Stimulated activated CD8-positive, alpha-beta memory T cell treated with anti-CD3 and anti-CD28 coated beads, Interleukin-12 subunit alpha, Interleukin-12 subunit beta, amount 100 ng/mL, for 1 hour (primary cell): ENCODE data around the gene MIGA1.
A peak's percentile ranks its signal among the peaks of the same experiment; 100 is the strongest.
"Not testable (repeated sequence)": the region's sequence is repeated elsewhere in the genome, so short reads cannot be mapped to it uniquely, and the experiment has no call there.

Experiments
- DNase-seq: peaks from one replicate; pipeline ENCODE4 v3.0.0-alpha.2; 2020; ENCODE audit warnings: low read depth

The MIGA1 gene, protein sequence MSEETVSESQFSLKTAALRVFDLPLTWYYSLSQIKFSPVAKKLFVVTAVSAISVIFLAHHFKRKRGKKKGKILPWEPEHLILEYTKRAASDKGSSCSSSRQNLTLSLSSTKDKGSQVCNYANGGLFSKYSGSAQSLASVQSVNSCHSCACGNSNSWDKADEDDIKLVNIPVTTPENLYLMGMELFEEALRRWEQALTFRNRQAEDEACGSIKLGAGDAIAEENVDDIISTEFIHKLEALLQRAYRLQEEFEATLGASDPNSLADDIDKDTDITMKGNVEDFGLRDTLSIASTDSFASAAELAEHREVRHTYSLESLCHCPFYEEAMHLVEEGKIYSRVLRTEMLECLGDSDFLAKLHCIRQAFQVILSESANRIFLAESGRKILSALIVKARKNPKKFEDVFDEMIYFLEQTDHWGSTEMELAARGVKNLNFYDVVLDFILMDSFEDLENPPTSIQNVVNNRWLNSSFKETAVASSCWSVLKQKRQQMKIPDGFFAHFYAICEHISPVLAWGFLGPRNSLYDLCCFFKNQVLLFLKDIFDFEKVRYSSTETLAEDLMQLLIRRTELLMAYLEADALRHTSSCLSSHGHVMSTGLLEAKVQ

DNA sequence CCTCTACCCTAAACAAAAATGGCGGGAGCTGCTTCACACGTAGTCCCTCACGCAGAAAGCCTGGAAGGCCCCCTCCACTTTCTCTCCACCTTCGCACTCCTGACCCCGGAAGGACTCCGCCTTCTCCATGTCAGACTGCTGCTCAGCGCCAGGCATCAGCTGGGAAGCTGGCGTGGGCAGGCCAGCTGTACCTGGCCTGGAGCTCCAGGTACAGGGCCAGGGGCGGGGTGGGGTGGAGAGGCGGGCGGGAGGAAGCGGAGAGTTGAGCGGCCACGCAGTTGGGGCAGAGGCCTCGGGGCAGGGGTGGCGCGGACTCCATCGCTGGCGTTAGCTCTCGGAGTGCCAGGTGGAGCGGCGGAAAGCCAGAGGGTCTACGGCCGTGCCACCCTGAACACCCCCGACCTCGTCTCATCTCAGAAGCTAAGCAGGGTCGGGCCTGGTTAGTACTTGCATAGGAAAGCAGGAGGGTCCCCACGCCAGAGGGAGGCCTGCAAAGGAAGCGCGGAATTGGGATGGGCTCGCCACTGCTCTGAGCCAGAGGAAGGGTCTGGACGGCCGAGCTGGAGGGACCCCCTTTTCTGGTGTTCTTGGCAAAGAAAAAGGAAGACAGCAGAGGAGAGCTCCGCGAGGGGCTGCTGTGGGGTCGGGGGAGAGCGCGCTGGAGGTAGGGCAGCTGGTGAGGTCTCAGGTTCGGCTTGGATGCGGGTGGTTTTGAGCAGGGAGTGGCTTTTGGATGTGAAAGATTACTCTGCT lies at the start of gene MIGA1:
Gene MIGA1, plus strand, starts transcription at position 121 of the 753 bp plus-strand sequence. CDS start 3,604 bp downstream, outside the sequence.
- DNase-seq: peak; percentile 80

DNA sequence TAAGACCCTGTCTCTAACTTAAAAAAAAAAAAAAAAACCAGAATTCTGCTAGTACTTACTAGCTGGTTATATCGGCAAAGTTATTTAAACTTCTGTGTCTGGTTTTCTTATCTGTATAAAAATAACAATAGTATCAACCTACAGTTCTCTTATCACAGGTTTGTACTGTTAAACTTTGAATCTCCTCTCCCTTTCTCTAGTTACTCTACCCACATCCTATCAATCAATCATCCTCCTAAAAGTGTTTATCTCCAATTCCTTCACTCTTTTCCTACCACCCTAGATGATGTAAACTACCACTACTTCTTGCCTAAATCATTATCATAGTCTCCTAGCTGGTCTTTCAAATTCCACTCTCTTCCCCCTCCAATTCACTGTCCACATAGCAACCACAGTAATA lies 47.4 kb upstream of the MIGA1 start:
- DNase-seq: no peak

DNA sequence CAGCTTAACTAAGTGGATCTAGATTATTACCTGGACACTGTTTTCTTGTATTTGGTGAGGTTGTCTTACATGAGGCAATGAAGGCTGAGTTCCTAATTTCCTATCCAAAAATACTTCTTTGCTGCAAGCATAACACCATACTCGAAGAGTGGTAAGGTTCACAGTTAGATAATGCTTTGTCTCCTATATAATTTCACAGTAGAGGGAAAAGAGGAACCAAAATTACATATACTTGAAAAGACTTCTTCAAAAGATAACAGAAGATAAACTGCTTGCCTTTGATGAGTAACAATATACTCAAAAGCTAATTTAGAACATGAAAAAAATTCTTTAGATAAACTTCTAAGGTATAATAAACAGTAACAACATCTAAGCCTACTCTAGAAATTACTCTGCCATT lies 40.2 kb upstream of the MIGA1 start:
- DNase-seq: no peak

DNA sequence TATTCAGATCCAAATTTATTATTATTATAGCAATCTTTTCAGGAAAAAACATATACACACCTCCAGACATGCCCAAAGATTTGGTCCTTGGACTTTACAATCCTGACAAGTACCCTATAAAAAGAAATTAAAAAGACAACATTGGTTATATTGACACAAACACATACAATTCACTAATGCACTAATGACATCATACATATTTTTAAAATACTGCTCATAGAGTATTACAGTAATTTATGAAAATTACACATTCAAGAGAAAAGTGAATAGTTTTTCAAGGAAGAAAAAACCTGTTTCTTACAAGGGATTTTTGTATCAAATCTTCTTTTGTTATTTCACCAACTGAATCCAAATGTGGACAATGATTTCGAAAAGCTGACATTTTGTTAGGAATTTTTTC lies 38.1 kb upstream of the MIGA1 start:
- DNase-seq: no peak

DNA sequence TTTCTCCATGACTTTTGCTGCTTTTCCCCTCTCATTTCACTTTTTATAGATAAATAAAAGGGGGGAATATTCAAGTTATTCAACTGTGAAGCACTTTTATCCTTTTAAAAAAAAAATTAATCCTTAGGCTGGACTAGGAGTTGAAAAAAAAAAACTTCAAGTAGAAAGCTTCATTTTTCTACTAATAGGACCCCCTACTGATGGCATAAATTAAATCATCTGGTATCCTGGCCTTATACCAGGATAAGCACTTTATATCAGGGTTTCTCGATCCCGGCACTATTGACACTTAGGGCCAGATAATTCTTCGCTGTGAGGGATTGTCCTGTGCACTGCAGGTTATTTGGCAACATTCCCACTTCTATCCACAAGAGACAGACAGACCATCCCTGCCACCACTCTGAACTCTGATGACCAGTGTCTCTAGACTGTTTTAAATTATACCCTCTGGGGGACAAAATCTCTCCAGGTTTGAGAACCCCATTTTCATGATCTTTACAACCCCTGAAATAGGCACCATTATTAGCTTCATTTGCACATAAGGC lies 37.4 kb upstream of the MIGA1 start:
- no peak for DNase-seq

DNA sequence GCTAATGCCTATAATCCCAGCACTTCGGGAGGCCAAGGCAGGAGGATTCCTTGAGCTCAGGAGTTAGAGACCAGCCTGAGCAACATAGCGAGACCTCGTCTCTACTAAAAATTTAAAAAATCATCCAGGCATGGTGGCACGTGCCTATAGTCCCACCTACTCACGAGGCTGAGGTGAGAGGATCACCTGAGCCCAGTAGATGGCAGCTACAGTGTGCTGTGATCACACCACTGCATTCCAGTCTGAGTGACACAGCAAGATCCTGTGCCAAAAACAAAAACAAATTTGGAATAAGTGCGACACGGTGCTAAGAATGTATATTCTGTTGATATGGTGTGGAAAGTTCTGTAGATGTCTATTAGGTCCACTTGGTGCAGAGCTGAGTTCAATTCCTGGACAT lies 34.9 kb upstream of the MIGA1 start:
- DNase-seq: no peak

DNA sequence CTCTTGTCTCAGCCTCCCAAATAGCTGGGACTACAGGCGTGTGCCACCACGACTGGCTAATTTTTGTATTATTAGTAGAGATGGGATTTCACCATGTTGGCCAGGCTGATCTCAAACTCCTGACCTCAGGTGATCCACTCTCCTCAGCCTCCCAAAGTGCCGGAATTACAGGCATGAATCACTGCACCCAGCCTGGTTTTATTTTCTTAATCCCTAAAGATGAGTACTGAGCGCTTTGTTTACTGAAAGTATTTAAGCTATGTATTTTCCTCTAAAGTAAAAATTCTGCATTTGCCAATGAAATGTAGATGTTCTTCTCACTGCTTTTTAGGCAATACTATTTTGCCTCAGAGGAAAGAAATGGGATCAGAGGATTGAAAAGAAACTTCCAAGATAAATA lies 30.0 kb upstream of the MIGA1 start:
- DNase-seq: not testable (repeated sequence)

DNA sequence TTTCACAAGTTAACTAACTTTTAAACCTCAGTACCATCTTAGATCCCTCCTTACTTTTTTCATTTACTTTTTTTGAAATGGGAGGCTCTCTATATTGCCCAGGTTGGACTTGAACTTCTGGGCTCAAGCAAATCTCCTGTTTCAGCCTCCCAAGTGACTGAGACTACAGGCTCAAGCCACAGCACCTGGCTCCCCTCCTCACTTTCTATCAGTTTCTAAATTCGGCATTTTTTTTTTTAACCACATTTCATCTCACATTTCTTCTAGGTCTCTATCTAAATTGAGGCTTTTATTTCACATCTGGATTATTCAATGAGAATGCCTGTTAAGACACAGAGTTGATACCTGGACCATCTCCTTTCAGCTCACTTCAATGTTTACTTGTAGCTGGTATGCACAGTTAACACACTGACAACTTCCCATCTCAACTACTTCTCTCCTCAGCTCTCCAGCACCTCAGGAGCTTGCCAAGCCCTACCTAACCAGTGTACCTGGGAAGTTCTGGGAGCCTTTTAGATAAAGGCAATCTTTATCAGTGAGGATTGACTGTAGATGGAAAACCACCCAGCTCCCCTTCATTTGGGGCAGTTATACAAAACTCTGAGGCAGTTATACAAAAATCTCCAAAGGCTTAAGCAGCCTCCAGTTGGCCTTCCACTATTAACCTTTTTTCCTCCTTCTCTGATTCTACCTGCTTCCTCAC lies 23.2 kb upstream of the MIGA1 start:
- no peak for DNase-seq

DNA sequence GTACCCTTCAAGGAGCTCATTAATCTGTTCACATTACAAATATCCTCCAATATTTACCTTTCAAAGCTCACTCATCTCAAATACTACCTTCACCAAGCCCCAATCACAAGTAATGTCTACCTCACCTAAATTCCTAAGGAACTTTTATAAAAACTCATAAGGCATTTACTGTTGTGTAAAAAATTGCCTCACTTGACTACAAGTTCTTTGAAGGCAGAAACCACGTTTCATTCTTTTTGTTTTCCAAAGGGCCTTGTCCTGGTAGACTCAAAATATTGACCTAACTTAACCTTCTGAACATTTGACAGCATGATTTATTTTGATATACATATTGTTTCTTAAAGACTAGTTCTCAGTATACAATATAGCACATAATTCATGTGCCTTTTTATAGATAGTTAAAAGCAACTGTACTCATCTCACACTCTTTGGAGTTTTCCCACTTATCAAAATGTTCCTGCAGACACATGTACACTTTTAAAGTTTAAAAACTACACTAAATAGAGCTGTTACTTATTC lies 22.3 kb upstream of the MIGA1 start:
- no peak for DNase-seq

DNA sequence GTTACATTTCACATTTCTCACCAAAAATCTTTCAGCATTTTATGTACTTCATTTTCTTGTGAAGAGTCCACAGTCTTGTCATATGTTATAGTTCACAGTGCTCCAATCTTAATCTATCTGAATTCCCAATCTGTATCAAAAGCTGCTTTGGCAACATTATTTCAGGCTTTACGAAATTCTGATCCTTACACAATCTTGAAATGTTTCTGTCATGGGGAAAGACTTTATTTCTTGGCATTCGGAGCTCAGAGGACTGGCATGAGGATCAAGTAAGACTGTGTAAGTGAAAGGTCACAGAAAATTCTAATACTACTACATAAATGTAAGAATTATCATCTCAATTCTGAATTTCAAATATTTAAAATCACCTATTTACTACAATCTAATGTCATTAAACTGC lies 21.8 kb upstream of the MIGA1 start:
- no peak for DNase-seq

DNA sequence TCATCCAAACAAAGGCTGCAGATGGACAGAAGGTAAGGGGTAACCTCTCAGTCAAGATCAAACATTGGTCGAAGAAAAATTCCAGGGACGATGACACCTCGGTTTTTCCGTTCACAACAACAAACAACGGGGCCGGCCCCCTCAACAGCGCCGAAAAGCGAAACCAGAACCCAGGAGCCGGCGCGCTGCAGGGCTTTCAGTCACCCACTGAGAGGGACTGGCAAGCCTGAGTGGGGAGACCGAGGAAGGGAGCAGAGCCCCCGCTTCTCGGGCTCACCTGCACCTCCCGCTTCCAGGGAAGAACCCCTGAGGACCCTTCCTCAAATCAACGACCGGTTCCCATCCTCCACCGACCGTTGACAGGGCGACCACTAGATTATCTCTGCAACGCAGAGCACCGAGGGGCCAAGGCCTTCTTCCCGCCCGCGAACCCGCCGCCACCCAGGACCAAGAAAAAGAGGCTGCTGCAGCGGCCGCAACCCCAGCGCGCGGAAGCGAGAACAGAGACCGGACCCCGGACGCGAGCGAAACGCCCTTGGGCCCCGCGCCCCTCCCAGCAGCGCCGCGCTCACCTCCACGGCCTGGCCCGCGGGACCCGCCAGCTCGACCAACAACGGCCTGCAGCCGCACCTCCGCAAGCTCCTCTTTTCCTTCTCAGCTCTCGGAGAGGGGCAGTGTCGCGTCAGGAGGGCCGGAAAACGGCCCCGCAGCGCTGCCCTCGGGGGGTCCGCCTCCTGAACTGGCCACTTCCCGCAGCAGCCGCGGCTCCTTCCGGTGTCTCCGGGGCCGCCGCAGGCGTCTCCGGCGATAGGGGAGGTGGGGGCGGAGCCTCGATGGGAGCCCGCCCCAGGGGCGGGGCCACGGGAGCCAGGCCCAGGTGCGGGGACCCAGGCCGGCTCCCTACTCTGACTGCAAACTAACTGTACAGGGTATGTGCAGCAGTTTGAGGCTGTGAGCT lies 20.1 kb upstream of the MIGA1 start, which contains the start of gene USP33:
Gene USP33, minus strand, starts transcription at position 782 of the 958 bp plus-strand sequence. CDS start 18,155 bp downstream, outside the sequence.
- peak; percentile 76 for DNase-seq

DNA sequence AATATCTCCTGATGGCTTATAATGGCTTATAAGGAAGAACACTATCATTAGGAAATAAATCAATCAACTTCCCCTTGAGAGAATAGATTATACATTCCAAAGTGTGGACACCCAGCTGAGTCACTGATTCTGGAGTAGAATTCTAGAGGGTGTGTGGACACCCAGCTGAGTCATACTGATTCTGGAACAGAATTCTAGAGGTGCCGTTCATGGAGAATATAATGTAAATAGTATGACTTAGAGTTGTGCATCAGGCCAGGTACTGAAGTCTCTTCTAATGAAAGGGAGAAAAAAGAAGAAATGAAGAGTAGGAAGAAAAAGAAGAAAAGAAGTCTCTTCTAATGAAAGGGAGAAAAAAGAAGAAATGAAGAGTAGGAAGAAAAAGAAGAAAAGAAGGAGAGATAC lies 17.4 kb upstream of the MIGA1 start:
- no peak for DNase-seq

DNA sequence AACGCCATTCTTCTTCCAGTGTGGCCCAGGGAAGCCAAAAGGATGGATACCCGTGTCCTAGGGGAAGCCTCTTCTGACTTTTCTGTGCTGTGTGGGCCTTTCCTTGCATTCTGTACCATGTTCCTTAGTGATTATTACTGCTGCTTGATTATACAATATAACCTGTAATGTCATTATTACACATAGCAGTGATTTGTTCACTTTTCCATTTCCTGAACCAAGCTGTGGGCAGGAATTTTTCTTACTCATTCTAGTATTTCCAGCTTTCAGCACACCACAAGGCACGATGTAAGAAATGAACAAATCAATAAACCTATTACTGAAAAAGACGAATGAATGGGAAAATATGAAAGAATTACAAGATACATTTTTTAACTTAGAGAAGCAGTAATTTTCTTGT lies 11.4 kb upstream of the MIGA1 start:
- no peak for DNase-seq

DNA sequence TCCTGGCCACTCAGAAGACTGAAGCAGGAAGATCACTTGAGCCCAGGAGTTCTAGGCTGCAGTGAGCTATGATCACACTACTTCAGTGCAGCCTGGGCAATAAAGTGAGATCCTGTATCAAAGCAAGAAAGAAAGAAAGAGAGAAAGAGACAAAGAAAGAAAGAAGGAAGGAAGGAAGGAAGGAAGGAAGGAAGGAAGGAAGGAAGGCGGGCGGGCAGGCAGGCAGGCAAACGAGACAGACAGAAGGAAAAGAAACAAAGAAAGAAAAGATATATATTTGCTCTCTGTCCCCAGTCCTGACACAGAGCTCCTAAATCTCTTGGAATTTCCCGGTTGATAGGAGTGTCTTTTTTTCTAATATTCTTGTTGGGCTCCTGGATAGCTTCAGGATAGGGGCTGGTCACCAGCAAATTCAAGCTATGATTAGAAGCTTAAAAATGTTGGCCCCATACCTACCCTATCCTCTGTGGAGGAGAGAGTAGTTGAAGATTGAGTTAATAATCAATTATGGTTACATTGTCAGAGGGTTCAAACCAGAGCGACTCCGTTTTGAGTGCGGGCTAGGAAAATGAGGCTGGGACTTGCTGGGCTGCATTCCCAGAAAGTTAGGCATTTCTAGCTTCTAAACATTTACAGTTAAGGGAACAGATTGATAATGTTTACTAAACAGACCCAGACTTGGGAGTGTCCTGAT lies 3.3 kb upstream of the MIGA1 start:
- no peak for DNase-seq

DNA sequence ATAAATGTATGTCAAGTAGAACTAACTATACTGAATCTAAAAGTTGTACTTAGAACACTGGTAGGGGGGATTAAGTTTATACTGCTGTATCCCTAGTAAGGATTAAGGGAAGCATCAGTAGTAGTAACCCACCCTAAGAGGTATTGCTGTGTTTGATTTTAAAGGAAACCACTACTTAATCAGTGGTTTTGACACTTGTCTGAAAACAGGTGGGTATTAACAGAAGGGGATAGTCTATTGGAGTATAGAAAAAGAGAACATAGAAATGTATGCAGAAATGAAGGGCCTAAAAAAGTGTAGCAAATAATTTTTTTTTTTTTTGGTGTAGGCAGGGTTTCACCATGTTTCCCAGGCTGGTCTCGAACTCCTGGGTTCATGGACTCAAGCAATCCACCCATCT lies 2.2 kb downstream of the MIGA1 start:
- no peak for DNase-seq

DNA sequence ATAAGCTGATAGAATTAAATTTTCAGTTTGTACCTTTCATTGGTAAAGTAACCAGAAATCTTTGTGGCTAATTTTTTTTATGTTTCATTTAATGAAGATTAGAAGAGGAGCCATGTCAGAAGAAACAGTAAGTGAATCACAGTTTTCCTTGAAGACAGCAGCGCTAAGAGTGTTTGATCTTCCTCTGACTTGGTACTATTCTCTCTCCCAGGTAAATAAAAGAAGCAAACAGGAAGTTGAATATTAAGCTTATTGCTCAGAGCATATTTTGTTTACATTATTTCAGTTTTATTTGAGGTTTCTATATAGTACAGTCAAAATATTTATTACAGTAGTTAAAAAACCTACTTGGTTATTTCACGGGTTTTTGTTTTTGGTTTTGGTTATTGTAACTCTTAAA lies 3.7 kb downstream of the MIGA1 start:
- DNase-seq: no peak

DNA sequence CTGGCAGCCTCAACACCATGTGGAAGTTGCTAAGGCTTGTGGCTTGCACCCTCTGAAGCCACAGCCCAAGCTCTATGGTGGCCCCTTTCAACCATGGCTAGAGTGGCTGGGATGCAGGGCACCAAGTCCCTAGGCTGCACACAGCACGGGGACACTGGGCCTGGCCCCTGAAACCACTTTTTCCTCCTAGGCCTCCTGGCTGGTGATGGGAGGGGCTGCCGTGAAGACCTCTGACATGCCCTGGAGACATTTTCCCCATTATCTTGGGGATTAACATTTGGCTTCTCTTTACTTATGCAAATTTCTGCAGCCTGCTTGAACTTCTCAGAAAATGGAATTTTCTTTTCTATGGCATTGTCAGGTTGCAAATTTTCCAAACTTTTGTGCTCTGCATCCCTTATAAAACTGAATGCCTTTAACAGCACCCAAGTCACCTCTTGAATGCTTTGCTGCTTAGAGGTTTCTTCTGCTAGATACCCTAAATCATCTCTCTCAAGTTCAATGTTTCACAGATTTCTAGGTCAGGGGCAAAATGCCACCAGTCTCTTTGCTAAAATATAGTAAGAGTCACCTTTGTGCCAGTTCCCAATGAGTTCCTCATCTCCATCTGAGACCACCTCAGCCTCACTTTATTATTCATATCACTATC lies 6.8 kb downstream of the MIGA1 start:
- DNase-seq: not testable (repeated sequence)

DNA sequence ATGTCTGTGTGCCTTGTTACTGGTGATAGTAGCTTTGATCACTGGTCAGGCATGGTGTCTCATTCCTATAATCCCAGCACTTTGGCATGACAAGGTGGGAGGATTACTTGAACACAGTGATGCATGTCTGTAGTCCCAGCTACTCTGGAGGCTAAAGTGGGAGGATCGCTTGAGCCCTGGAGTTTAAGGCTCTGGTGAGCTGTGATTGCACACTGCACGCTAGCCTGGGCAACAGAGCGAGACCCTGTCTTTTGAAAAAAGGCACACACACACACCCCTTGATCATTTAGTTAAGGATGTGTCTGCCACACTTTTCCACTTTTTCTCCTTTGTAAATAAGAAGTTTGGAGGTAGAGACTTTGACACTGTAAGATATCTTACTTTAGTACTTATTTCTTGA lies 15.1 kb downstream of the MIGA1 start:
- no peak for DNase-seq

DNA sequence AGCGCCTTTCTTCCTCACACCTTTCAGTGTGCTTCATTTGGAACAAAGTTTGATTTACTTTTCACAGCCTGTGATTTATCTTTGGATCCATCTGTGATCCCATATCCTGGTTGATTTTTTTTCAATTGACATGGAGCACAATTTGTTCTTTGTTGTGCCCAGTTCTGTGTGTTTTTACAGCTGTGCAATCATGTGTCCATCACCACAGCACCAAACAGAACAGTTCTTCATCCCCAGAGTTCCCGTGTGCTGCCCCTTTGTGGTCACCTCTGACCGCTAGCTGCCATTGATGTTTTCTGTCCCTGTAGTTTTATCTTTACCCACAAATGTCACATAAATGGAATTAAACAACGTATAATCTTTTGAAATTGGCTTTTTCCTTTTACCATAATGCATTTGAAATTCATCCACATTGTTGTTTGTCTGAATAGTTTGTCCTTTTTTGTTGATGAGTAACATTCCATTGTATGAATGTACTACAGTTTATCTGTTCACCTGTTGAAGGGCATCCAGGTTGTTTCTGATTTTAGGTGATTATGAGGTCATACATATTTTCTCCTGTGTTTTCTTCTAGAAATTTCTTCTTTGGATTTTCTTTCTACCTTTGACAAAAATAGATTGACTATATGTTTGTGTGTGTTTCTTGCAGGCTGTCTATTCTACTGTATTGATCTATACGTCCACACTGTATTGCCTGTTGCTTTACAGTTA lies 17.4 kb downstream of the MIGA1 start:
- DNase-seq: no peak
